Right cardiac atrium (tissue), 5 donors: ENCODE results near the gene CDK6. TPM values are rescaled to one million over a fixed set of nuclear protein-coding genes. Genes with fewer than 3 reads are reported as not detected.
A peak's percentile ranks its signal among the peaks of the same experiment; 100 is the strongest.

Source experiments
- ATAC-seq, 2 donors: fragments of 200-7000 bp; cut with Tn5 transposase; one replicate each; pipeline versions ENCODE4 v1.8.0 to v1.9.1; 2020; ENCODE audit warnings: moderate library complexity in 2 of 2, mild to moderate bottlenecking in 1 of 2
- DNase-seq, 3 donors: peaks; one replicate each; pipeline ENCODE4 v3.0.0-alpha.2; 2020
- H3K27ac ChIP-seq: one replicate; pipeline ENCODE4 v1.5.1; 2013; ENCODE audit warnings: mild to moderate bottlenecking, low read length, control low read depth, moderate library complexity
- H3K27me3 ChIP-seq: one replicate; pipeline ENCODE4 v1.6.1; 2013; ENCODE audit not compliant: control insufficient read depth, insufficient read depth
- H3K4me1 ChIP-seq: one replicate; pipeline ENCODE4 v1.6.1; 2013; ENCODE audit warnings: low read length; ENCODE audit not compliant: control insufficient read depth, insufficient read depth
- H3K4me3 ChIP-seq: one replicate; pipeline ENCODE4 v1.5.1; 2013; ENCODE audit warnings: low read length, control low read depth
- H3K9me3 ChIP-seq: one replicate; pipeline ENCODE4 v1.6.1; 2013; ENCODE audit warnings: low read length; ENCODE audit not compliant: control insufficient read depth
- WGBS: extraction: QIAGEN DNeasy Blood & Tissue Kit; methylation state at CpG from one replicate; pipeline ENCODE4 v1.1.7; 2013; 5-methylcytosine and 5-hydroxymethylcytosine counted together
- intact Hi-C, 4 donors: fragments of 100-400 bp; cut with DNase I; formaldehyde crosslinking; loops; one replicate each; pipeline versions ENCODE4 v1.11.0 to v1.14.0; 2022 to 2023
- polyA plus RNA-seq: library from polyadenylated mRNA; stranded (reverse); fragments of 200-250 nt; gene quantifications from one replicate; pipeline ENCODE4 v1.2.3, GENCODE V29; 2013
- total RNA-seq, 4 donors: library from RNA; stranded (reverse); fragmentation: NEBNext Ultra II Directional; extraction: Animal tissue kit (Norgen Biotek cat#: 25700); gene quantifications; one replicate each; pipeline ENCODE4 v1.2.1, GENCODE V29; 2021
- donor health status: healthy with polysubstance abuse.
- donor health status: DM: no; HTN: yes; CAD: no.
- donor health status: DM: no; HTN: no; CAD: no.
- donor health status: DM: no; HTN: yes; CAD: no; lungs with severe emphysema.
- donor health status: DM: yes; HTN: yes; CAD: no.

The CDK6 gene
- total and polyA plus RNA-seq, 5 donors: 1.8 to 9.7 (median 9.0) TPM

DNA sequence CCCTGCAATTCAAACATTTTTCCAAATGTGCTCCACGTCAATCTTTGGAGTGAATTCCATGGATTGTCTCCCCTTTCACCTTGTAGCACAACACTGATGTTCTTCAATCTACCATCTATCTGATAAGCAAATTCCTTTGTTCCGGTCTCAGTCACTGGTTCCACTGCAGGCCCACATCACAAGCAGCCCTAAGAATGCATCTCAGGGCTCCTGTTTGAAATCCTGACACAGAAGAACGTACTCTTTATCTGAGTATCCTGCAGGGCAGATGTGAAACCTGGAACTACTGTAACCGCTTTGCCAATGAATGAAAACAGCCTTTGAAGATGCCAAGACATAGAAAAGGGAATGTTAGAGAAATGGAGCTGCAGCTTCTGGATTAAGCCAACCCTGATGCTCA lies 183.2 kb downstream of the CDK6 start:
- Histone ChIP-seq H3K27me3 (no peaks in the 10 kb centered on the region), H3K27ac (no peak overlapping the region), H3K9me3 (no peaks in the 10 kb centered on the region), H3K4me3 (no peak overlapping the region), H3K4me1 (peaks cover 2% of the 10 kb centered on the region)
- intact Hi-C loops: no loop called here
- DNase-seq (no peak), ATAC-seq (no peak)
- WGBS: 91% methylated on average over 4 of the region's 4 CpGs

DNA sequence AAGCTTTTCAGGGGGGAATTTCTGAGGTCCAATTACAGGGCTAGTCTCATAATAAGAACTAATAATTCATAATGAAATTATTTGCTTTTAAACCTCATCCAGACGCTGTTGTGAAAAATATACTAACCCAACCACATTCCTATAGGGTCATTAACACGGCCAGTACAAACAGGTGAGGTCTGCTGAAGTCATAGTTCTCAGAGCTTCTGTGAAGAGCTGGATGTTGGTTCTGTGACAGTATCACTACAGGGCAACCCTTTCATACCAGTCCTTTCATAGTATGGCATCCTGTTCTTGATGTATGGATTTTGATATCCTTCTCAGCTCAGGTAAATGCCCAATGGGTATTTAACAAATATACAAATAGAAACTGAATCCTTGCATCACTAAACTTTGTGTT lies 183.8 kb downstream of the CDK6 start:
- Histone ChIP-seq H3K4me1 (peaks cover 2% of the 10 kb centered on the region), H3K9me3 (no peaks in the 10 kb centered on the region), H3K27ac (no peak overlapping the region), H3K4me3 (no peak overlapping the region), H3K27me3 (no peaks in the 10 kb centered on the region)
- 93% methylated on average over 2 of the region's 2 CpGs for WGBS
- ATAC-seq (no peak), DNase-seq (no peak)
- intact Hi-C loops: no loop called here

DNA sequence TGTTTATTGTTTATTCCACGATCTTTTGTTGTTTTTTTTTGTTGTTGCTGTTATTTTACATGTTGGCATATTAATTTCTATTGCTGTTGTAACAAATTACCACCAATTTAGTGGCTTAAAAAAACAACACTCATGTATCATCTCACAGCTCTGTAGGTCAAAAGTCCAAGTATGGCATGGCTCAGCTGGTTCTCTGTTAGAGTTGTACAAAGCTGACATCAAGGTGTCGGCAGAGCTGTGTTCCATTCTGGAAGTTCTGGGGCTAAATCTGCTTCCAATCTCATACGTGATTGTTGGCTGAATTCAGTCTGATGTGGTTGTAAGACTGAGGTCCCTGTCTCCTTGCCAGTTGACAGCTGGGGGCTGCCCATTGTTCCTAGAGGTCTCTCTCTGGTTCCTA lies 186.0 kb downstream of the CDK6 start:
- Histone ChIP-seq H3K27ac (no peak overlapping the region), H3K9me3 (no peaks in the 10 kb centered on the region), H3K27me3 (no peaks in the 10 kb centered on the region), H3K4me1 (peaks cover 2% of the 10 kb centered on the region), H3K4me3 (no peak overlapping the region)
- ATAC-seq: no peak
- intact Hi-C loops: no loop called here
- WGBS: 82% methylated on average over 3 of the region's 3 CpGs
- no peak for DNase-seq

DNA sequence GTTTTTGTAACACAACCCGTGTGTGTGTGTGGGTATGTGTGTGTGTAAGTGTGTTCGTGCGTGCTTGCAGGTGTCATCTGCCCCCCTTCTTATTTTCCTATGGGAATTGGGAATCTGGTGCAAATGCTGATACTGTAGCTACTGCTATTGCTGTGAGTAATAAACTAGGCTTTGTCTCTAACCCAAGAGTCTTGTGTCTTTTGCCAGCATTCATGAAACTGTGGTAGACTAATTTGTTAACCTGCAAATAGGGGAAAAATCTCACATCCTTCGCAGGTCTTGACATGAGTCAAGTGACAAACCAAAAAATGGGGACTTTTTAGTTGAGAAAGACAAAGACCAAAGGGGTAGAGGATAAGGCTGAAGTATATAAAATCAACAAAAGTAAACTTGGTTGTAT lies 188.3 kb downstream of the CDK6 start:
- no peaks in the 10 kb centered on the region for H3K27me3 ChIP-seq
- no peak overlapping the region for H3K27ac ChIP-seq
- no peak for ATAC-seq
- no peak overlapping the region for H3K4me3 ChIP-seq
- no peaks in the 10 kb centered on the region for H3K9me3 ChIP-seq
- 94% methylated on average over 4 of the region's 4 CpGs for WGBS
- intact Hi-C loops: no loop called here
- peaks cover 8% of the 10 kb centered on the region for H3K4me1 ChIP-seq
- no peak for DNase-seq

DNA sequence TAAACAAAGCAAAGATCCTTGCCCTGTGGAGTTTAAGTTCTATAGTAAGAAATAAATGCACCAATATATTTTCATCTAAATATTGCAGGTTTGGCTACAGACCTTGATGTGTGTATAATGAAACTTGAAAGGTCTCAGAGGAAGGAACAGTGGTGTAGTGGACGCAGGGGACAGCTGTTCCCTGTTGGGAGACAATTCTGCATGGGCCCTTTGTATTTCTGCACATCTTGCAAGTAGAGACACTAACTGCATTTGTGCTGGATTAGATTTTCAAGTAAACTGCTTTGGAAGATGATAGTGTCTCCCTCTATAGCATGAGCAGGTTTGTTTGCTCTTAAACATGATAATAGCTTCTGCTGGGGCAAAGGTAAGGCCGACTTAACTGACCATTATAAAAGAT lies 188.7 kb downstream of the CDK6 start:
- ATAC-seq (no peak), DNase-seq (no peak)
- 95% methylated on average over 2 of the region's 2 CpGs for WGBS
- intact Hi-C loops: no loop called here
- Histone ChIP-seq H3K27ac (no peak overlapping the region), H3K4me3 (no peak overlapping the region), H3K4me1 (peaks cover 10% of the 10 kb centered on the region), H3K9me3 (no peaks in the 10 kb centered on the region), H3K27me3 (no peaks in the 10 kb centered on the region)

DNA sequence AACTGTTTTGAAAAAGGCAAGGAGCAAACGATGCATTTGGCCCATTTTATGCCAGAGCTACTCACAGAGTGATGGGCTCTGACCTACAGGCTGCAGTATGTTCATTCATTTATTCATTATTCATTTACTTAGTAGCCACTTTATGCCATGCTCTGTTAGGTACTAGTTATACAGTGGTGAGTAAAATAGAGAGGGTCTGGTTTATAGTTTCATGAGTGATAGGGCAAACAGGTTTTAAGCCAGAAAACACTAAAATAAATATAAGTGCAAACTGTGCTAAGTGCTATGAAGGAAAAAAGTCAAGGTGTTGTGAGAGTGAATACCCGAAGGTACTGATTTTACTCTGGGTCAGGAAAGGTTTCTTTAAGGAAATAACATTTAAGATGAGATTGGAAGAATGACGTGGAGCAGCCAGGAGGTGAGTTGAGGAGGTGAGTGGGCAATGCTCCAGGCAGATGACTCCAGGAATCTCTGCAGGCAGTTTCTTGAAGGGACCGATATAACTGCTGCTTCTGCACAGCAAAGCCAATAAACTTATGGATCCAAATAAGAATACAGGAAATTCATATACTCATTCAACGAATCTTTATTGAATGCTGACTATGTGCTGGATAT lies 189.3 kb downstream of the CDK6 start:
- ATAC-seq: no peak
- no peak for DNase-seq
- H3K4me1 ChIP-seq: peaks cover 10% of the 10 kb centered on the region
- no peaks in the 10 kb centered on the region for H3K27me3 ChIP-seq
- no peaks in the 10 kb centered on the region for H3K9me3 ChIP-seq
- intact Hi-C loops: no loop called here
- 86% methylated on average over 5 of the region's 5 CpGs for WGBS
- no peak overlapping the region for H3K4me3 ChIP-seq
- no peak overlapping the region for H3K27ac ChIP-seq

DNA sequence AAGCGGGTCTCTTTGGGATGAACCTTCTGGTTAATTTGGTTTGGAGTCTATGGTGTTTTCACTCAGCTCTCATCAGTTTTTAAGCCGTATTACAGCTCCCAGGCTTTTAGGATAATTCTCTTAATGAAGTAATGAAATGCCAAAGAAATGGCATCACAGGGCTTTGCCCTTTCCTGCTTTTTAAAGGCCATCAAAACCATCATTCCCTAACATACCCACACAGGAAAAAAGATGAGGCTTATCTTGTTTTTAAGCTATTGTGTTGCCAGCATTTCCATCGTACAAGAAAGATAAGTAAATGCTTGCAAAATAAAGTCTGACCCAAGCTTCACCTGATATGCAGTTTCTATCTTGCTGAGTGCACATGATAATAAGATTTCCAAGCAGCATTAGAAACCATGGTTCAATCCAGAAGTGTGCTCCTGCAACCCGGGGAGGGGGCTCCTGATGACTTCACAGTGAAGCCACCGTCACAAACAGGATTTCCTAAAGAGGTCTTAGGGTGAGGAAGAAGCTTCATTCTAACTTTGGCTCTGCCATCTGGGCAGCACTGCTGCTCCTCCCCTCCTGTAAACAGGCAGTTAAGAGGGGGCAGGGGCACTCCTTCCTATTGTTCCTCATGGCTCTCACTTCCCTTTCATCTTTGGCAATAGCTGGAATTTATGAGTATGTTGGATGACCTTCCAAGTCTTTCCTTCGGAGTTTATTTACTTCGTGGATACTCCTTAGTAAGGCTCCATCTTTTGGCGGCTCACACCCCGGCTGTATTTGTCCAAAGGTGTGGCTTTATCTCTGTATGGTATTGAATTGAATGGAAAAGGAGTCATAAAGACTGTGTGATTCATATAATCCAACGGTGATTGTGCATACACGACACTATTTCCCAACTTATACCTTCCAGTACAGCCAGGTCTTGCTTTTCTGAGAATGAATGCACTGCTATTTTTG lies 191.0 kb downstream of the CDK6 start:
- ATAC-seq (peak; percentile 63 to 86), DNase-seq (peak in 2 of 3 donors; percentile 25 to 37)

DNA sequence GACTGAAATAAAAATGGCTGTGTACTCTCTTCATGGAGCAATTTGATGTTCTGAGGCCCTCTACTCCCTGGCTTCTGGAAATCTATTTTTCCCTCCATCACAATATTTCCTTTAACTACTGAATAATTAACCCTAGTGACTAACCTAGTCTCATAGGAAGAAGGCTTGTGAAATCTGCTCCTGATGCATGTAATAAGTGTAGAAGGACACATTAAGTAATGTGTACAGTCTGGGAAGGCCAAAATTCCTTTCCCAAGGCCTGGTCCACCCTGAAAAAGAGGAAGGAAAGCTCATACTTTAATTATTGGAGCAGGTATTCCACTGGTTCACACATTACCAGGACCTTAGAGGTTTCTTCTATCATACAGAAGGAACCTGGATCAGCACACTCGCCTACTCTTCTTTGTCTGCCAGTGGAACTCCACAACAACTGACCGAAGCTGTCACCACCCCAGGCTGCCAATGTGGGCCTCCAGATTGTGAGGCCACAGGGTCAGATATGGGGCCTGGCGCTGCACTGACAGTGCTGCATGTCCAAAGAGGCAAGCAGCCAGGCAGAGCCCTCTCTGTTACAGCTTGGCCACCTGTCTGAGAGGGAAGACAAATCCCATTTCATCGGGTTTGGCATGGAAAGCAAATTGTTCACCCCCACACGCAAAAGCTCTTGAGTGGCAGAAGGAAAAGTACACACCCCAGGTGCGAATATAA lies 191.8 kb downstream of the CDK6 start:
- intact Hi-C loops: no loop called here
- WGBS: 41% methylated on average over 6 of the region's 6 CpGs
- DNase-seq: peak; percentile 66 to 89 (median 86)
- H3K27ac ChIP-seq: no peak overlapping the region
- peak; percentile 80 to 88 for ATAC-seq
- H3K4me1 ChIP-seq: peaks cover 12% of the 10 kb centered on the region
- H3K9me3 ChIP-seq: no peaks in the 10 kb centered on the region
- H3K4me3 ChIP-seq: no peak overlapping the region
- no peaks in the 10 kb centered on the region for H3K27me3 ChIP-seq

More for the DNA sequence above, 191.0 kb downstream of the CDK6 start:
- Histone ChIP-seq H3K27me3 (no peaks in the 10 kb centered on the region), H3K27ac (no peak overlapping the region), H3K4me1 (peaks cover 10% of the 10 kb centered on the region), H3K9me3 (no peaks in the 10 kb centered on the region), H3K4me3 (no peak overlapping the region)
- intact Hi-C loops: no loop called here
- 37% methylated on average over 11 of the region's 11 CpGs for WGBS

DNA sequence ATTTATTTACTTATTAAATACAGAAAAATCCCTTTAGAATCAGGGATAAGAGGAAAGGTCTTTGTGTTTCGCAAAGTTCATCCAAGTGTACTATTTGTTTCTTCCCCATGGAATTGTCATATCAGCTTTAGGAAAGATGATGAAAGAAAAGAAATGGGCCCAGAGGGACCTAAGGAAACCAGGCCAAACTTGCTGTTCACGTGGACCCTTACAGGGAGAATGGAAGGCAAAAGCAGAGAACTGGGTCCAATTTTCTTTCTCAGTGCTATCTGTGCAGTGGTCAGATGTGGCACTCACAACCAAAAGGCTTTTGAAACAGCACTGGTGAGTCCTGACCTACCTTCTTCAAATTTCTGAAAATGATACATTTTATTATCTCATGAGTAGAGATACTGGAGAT lies 192.6 kb downstream of the CDK6 start:
- Histone ChIP-seq H3K9me3 (no peaks in the 10 kb centered on the region), H3K27ac (no peak overlapping the region), H3K4me3 (no peak overlapping the region), H3K27me3 (no peaks in the 10 kb centered on the region), H3K4me1 (peaks cover 12% of the 10 kb centered on the region)
- 49% methylated on average over 2 of the region's 2 CpGs for WGBS
- intact Hi-C loops: no loop called here
- no peak for DNase-seq
- ATAC-seq: peak in 1 of 2 donors; percentile 55

DNA sequence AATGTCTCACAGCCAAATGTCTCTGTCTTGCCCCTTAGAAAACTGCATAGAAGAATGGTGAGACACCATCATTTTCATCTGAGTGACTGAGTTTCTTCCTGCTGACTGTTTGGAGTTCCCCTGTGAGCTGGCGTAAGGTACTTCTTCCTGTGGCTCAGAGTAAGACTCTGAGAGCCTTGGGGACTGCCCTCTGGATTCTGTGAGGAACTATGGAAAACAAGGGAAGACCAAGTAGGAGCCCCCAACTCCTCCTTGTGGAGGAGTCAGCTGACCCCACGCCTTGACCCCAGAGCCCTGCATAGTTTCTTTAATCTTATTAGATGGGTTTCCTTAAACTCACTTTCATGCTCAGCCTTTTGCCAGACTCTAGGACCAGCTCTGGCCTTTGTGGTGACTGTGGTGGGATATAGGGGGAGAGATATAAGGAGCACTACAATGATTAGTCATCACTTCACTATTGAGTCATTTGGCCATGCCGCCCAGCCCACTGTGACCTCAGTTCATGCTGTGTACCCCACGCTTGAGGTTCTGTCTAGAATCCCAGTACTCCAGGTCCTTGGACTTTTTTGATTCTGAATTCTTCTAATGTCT lies 194.4 kb downstream of the CDK6 start:
- DNase-seq (no peak), ATAC-seq (no peak)
- Histone ChIP-seq H3K27me3 (no peaks in the 10 kb centered on the region), H3K4me3 (no peak overlapping the region), H3K9me3 (no peaks in the 10 kb centered on the region), H3K27ac (no peak overlapping the region), H3K4me1 (peaks cover 12% of the 10 kb centered on the region)
- intact Hi-C loops: no loop called here
- 86% methylated on average over 4 of the region's 4 CpGs for WGBS

DNA sequence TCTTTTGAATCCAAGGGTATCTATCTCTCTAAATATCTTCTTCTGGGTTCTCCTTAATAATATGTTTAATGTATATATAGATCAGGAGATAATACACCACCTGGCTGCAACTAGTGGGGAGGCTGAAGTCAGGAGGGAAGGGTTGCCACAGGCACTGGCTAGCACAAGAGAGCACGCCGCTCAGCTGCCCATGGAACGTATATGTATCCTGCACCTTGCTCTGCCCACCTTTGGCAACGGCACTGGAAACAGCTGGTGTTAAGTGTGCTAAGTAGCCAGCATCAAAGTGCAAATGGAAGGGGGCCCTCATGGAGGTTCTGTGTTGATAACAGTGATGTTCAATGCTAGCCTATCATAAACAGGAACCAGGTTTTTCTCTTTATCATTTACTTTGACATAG lies 196.4 kb downstream of the CDK6 start:
- no peak overlapping the region for H3K27ac ChIP-seq
- H3K27me3 ChIP-seq: no peaks in the 10 kb centered on the region
- no peak for DNase-seq
- WGBS: 77% methylated on average over 4 of the region's 4 CpGs
- H3K4me1 ChIP-seq: peaks cover 12% of the 10 kb centered on the region
- H3K9me3 ChIP-seq: no peaks in the 10 kb centered on the region
- no peak overlapping the region for H3K4me3 ChIP-seq
- no peak for ATAC-seq
- intact Hi-C loops: no loop called here
